ENCODE results near the gene KCND1. TPM values are rescaled to one million over a fixed set of nuclear protein-coding genes. Genes with fewer than 3 reads are reported as not detected.
A peak's percentile ranks its signal among the peaks of the same experiment; 100 is the strongest.

The KCND1 gene
- total RNA-seq, 2 donors from 2014 or later: 3.8 to 5.0 TPM

DNA sequence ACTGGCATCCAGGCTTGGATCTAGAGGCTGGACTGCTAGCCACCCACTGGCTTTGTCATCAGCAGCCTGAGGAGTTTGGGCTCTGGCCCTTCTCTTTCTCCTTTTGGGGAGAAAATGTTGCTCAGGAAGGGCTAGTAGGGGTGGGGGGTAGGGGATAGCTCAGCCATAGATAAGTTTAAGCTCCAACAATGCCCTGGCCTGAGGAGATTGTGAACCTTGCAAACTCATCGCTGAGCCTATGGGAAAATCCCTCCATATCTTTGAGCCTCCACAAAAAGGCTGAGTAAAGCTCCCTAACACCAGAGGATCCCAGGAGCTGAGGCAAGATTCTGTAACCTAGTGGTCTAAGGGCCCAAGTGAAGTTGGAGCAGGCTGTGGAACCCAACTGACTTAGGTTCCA is 23.1 kb downstream of the KCND1 start:
- Histone ChIP-seq H3K4me1 (ENCODE audit: control insufficient read depth in 1 of 2, low read depth in 2 of 2) (peaks cover 2 to 15% of the 10 kb centered on the region in 2 donors), H3K4me3 (no peak overlapping the region), H3K36me3 (peaks cover under 1% of the 10 kb centered on the region), H3K27ac (no peak overlapping the region), H3K27me3 (replicated peaks; ENCODE audit: insufficient read depth) (no peaks in the 10 kb centered on the region), H3K9me3 (no peaks in the 10 kb centered on the region)
- TF ChIP-seq CTCF (IDR thresholded peaks at IDR 0.05): no peak
- ATAC-seq (ENCODE audit: insufficient number of reproducible peaks, low FRiP score, low read depth) (no peak), DNase-seq (ENCODE audit: low spot score) (no peak)

DNA sequence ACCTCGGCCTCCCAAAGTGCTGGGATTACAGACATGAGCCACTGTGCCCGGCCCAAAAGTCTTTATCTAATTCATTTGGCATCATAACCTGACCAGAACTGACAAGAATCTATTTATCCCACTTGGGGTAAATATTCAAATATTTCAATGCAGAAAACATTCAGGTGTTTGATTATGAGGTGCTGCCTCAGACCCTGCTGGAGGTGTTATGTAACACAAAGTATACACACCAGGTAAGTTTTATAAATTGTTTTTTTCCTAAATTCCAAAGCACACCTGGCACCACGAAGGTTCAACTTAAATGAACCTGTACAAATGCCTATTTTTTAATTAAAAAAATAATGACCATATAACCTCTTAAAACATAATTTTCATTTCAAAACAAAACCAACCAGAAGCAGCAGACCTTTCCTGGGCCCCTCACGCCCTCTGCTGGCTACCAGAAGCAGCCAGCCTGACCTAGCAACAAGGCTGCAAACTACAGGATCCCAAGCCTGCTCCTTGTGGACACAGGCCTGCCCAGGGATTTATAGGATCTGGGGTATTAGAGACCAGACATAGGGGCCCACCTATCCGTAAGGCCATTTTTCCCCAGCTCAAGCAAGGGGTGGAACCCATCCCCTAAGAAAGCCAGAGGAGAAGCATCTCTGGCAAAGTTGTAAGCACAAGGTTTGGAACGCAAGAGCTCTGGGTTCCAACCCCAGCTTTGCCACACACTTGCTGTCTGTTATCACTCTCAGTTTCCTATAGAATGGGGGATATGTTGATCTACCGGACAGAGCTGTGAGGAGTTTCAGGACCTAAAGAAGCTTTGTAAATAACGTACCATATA is 25.9 kb downstream of the KCND1 start:
- H3K4me1 ChIP-seq (ENCODE audit: control insufficient read depth in 1 of 2, low read depth in 2 of 2): no peaks in the 10 kb centered on the region
- TF ChIP-seq CTCF (IDR thresholded peaks at IDR 0.05): peak; percentile 44
- H3K27ac ChIP-seq: no peak overlapping the region
- H3K27me3 ChIP-seq (replicated peaks; ENCODE audit: insufficient read depth): no peaks in the 10 kb centered on the region
- no peaks in the 10 kb centered on the region for H3K36me3 ChIP-seq
- ATAC-seq (ENCODE audit: insufficient number of reproducible peaks, low FRiP score, low read depth) (no peak), DNase-seq (ENCODE audit: low spot score) (no peak)
- H3K4me3 ChIP-seq: no peak overlapping the region
- no peaks in the 10 kb centered on the region for H3K9me3 ChIP-seq

- no peaks in the 10 kb centered on the region for H3K36me3 ChIP-seq
- ATAC-seq (ENCODE audit: insufficient number of reproducible peaks, low FRiP score, low read depth): no peak
- peaks cover 0 to 5% of the 10 kb centered on the region in 2 donors for H3K4me1 ChIP-seq (ENCODE audit: control insufficient read depth in 1 of 2, low read depth in 2 of 2)
- H3K27me3 ChIP-seq (replicated peaks; ENCODE audit: insufficient read depth): no peaks in the 10 kb centered on the region
- H3K4me3 ChIP-seq: no peak overlapping the region
- no peak for TF ChIP-seq CTCF (IDR thresholded peaks at IDR 0.05)
- no peak overlapping the region for H3K27ac ChIP-seq
- H3K9me3 ChIP-seq: no peaks in the 10 kb centered on the region
- no peak for DNase-seq (ENCODE audit: low spot score)
Observed at GRCh38 chrX:48942895-48943294, 28.7 kb downstream of the KCND1 start.

GRCh38 chrX:48940404-48940955 is 31.2 kb downstream of the KCND1 start:
- ATAC-seq (ENCODE audit: insufficient number of reproducible peaks, low FRiP score, low read depth) (no peak), DNase-seq (ENCODE audit: low spot score) (no peak)
- TF ChIP-seq CTCF (IDR thresholded peaks at IDR 0.05): no peak
- Histone ChIP-seq H3K9me3 (no peaks in the 10 kb centered on the region), H3K27me3 (replicated peaks; ENCODE audit: insufficient read depth) (no peaks in the 10 kb centered on the region), H3K36me3 (no peaks in the 10 kb centered on the region), H3K27ac (no peak overlapping the region), H3K4me1 (ENCODE audit: control insufficient read depth in 1 of 2, low read depth in 2 of 2) (peaks cover 0 to 5% of the 10 kb centered on the region in 2 donors), H3K4me3 (no peak overlapping the region)

GRCh38 chrX:48939524-48940228 is 32.0 kb downstream of the KCND1 start:
- DNase-seq (ENCODE audit: low spot score): no peak
- H3K36me3 ChIP-seq: no peaks in the 10 kb centered on the region

More at GRCh38 chrX:48939524-48940228, 32.0 kb downstream of the KCND1 start:
- Histone ChIP-seq H3K27ac (no peak overlapping the region), H3K9me3 (no peaks in the 10 kb centered on the region), H3K4me1 (ENCODE audit: control insufficient read depth in 1 of 2, low read depth in 2 of 2) (peaks cover 0 to 5% of the 10 kb centered on the region in 2 donors), H3K27me3 (replicated peaks; ENCODE audit: insufficient read depth) (no peaks in the 10 kb centered on the region), H3K4me3 (no peak overlapping the region)
- ATAC-seq (ENCODE audit: insufficient number of reproducible peaks, low FRiP score, low read depth): no peak
- TF ChIP-seq CTCF (IDR thresholded peaks at IDR 0.05): no peak
